DND-41 (cell line): ENCODE measurements around the gene PDE8A.

Experiments
- ATAC-seq: fragments of 200-7000 bp; cut with Tn5 transposase; 3 replicates; pipeline ENCODE4 v1.9.1; 2021; ENCODE audit warnings: low read depth; ENCODE audit not compliant: insufficient read depth
- DNase-seq: peaks from one replicate; pipeline ENCODE4 v3.0.0-alpha.2; 2020
- H2AFZ ChIP-seq: 2 replicates; pipeline ENCODE4 v1.6.0; 2012; ENCODE audit warnings: low read depth, low read length
- H3K27ac ChIP-seq: 2 replicates; pipeline ENCODE4 v1.5.1; 2012; ENCODE audit warnings: low read length, inconsistent platforms
- H3K27me3 ChIP-seq: fragments of 200-600 bp; sonication (generic); 2 replicates; pipeline ENCODE4 v1.6.0; 2012; ENCODE audit warnings: low read length, mild to moderate bottlenecking, inconsistent platforms; ENCODE audit not compliant: insufficient read depth, poor library complexity
- H3K36me3 ChIP-seq: 2 replicates; pipeline ENCODE4 v1.5.1; 2012; ENCODE audit warnings: low read length, inconsistent platforms; ENCODE audit not compliant: insufficient read depth
- H3K4me1 ChIP-seq: 2 replicates; pipeline ENCODE4 v1.5.1; 2012; ENCODE audit warnings: mild to moderate bottlenecking, low read length; ENCODE audit not compliant: insufficient read depth
- H3K4me2 ChIP-seq: 2 replicates; pipeline ENCODE4 v1.6.0; 2012; ENCODE audit warnings: mild to moderate bottlenecking, moderate library complexity, low read length, inconsistent platforms; ENCODE audit not compliant: insufficient read depth
- H3K4me3 ChIP-seq, 2 experiments: fragments of 200-600 bp in 1 of 2; shearing (Covaris generic) in 1 of 2; 2 replicates each; pipeline ENCODE4 v1.5.1; 2012 to 2016; ENCODE audit warnings: inconsistent platforms in 2 of 2, low read length in 2 of 2, mild to moderate bottlenecking in 2 of 2, low read depth in 1 of 2, moderate library complexity in 1 of 2
- H3K79me2 ChIP-seq: 2 replicates; pipeline ENCODE4 v1.6.0; 2012; ENCODE audit warnings: low read length, inconsistent platforms; ENCODE audit not compliant: insufficient read depth
- H3K9ac ChIP-seq: 2 replicates; pipeline ENCODE4 v1.6.0; 2012; ENCODE audit warnings: low read depth, mild to moderate bottlenecking, inconsistent platforms, low read length, moderate library complexity
- H3K9me3 ChIP-seq: 2 replicates; pipeline ENCODE4 v1.5.1; 2012; ENCODE audit warnings: low read length, moderate library complexity, mild to moderate bottlenecking, inconsistent platforms; ENCODE audit not compliant: insufficient read depth, severe bottlenecking
- H4K20me1 ChIP-seq: 2 replicates; pipeline ENCODE4 v1.6.0; 2012; ENCODE audit warnings: low read length; ENCODE audit not compliant: insufficient read depth
- EZH2 ChIP-seq: IDR thresholded peaks from 3 replicates; pipeline ENCODE4 v1.6.1; 2012; ENCODE audit warnings: borderline replicate concordance, low read depth, mild to moderate bottlenecking, moderate library complexity, low read length, inconsistent platforms; ENCODE audit not compliant: severe bottlenecking
- TF ChIP-seq, protein P1 (sequence below): IDR thresholded peaks from 2 replicates; pipeline ENCODE4 v1.5.1; 2012; ENCODE audit warnings: borderline replicate concordance, low read length, moderate library complexity, mild to moderate bottlenecking; ENCODE audit not compliant: poor library complexity, severe bottlenecking; ENCODE audit errors: extremely low read depth

The PDE8A gene

DNA sequence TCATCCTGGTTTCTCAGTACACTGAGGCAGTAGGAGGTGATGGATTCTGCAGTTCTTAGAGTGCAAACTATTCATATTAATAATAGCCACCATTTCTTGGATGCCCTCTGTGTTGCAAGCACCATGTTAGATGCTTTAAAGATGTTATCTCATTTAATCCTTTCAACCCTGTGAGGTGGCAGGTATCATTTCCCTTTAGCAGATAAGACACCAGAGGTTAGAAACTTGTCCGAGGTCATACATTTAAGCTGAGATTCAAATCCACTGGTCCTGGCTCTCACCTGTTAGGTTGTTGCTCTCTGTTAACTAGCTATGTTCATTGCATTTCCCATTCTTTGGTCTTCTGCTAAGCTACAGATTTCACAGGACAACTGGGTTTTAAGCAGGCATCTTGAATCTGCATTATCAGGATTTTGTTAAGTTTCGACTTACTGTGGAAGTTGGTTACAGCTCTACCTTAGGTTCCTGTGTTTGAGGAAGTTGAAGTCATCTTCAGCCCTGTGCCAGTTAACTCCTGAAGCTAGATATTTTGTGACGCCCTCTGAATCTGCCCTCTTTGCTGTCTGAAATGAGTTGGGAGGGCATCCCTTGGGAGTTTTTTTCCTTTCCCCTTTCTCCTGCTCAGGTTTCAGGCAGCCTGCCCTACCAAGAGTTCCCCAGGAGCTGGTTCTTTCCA is 6.4 kb downstream of the PDE8A start:
- H2AFZ ChIP-seq: no peak overlapping the region
- H3K4me2 ChIP-seq: no peak overlapping the region
- no peaks in the 10 kb centered on the region for H3K36me3 ChIP-seq
- no peak overlapping the region for H3K4me3 ChIP-seq
- no peak for TF ChIP-seq EZH2
- TF ChIP-seq, protein P1, sequence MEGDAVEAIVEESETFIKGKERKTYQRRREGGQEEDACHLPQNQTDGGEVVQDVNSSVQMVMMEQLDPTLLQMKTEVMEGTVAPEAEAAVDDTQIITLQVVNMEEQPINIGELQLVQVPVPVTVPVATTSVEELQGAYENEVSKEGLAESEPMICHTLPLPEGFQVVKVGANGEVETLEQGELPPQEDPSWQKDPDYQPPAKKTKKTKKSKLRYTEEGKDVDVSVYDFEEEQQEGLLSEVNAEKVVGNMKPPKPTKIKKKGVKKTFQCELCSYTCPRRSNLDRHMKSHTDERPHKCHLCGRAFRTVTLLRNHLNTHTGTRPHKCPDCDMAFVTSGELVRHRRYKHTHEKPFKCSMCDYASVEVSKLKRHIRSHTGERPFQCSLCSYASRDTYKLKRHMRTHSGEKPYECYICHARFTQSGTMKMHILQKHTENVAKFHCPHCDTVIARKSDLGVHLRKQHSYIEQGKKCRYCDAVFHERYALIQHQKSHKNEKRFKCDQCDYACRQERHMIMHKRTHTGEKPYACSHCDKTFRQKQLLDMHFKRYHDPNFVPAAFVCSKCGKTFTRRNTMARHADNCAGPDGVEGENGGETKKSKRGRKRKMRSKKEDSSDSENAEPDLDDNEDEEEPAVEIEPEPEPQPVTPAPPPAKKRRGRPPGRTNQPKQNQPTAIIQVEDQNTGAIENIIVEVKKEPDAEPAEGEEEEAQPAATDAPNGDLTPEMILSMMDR: no peak
- H4K20me1 ChIP-seq: peaks cover 7% of the 10 kb centered on the region; the same call in 1 of the 2 replicates
- peaks cover 6% of the 10 kb centered on the region; the same call in 1 of the 2 replicates for H3K4me1 ChIP-seq
- H3K79me2 ChIP-seq: no peaks in the 10 kb centered on the region; the same call in 1 of the 2 replicates
- H3K9me3 ChIP-seq: no peaks in the 10 kb centered on the region
- ATAC-seq: no peak
- H3K27me3 ChIP-seq: no peaks in the 10 kb centered on the region
- DNase-seq: no peak
- no peak overlapping the region for H3K27ac ChIP-seq
- H3K9ac ChIP-seq: no peak overlapping the region

DNA sequence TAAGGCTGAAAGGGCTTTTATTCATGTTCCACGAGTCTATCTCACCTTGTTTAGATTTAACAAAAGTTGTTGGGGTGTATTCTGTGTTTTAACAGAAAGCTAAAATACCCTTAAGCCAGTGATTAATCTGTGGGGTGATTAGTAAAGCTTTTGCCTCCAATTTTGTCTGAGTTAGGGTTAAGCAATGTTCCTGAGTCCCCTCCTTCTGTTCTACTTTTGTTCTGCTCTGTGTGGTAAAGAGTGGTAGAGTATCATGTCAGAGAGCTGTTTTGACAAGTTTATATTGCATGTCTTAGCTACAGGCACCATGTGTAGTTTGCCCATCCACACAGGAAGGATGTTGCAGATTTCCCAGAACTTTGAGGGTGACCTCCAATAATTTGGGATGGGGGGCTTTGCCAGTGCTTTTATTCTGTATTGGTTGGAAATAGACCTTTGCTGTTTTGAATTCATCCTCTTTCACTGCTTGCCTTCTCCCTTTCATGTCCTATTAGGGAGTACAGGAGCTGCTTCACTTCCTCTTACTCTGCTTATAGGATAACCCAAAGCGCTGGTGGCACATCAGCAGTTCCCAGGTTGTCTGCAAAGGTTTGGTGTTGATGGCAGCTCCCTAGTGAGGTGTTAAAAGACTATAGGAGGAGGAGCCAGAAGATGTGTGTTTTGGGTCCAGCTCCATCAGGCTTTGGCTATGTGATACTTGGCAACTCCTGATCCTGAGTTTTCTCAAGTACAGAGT is 7.4 kb downstream of the PDE8A start:
- Histone ChIP-seq H3K9me3 (no peaks in the 10 kb centered on the region), H3K36me3 (no peaks in the 10 kb centered on the region), H3K27me3 (no peaks in the 10 kb centered on the region), H3K27ac (no peak overlapping the region), H3K4me1 (no peaks in the 10 kb centered on the region), H4K20me1 (peaks cover 7% of the 10 kb centered on the region; the same call in 1 of the 2 replicates), H3K9ac (no peak overlapping the region), H2AFZ (no peak overlapping the region), H3K4me3 (no peak overlapping the region), H3K4me2 (no peak overlapping the region), H3K79me2 (no peaks in the 10 kb centered on the region; the same call in 1 of the 2 replicates)
- DNase-seq (no peak), ATAC-seq (no peak)
- TF ChIP-seq, protein P1: no peak
- no peak for TF ChIP-seq EZH2

- H3K27ac ChIP-seq: no peak overlapping the region
- H3K9ac ChIP-seq: no peak overlapping the region
- no peak overlapping the region for H3K4me2 ChIP-seq
- H4K20me1 ChIP-seq: peaks cover 7% of the 10 kb centered on the region; the same call in 1 of the 2 replicates
- no peak overlapping the region for H3K4me3 ChIP-seq
- H3K4me1 ChIP-seq: no peaks in the 10 kb centered on the region
- no peaks in the 10 kb centered on the region for H3K36me3 ChIP-seq
- TF ChIP-seq, protein P1: no peak
- TF ChIP-seq EZH2: no peak
- no peaks in the 10 kb centered on the region for H3K9me3 ChIP-seq
- H3K79me2 ChIP-seq: no peaks in the 10 kb centered on the region; the same call in 1 of the 2 replicates
- H2AFZ ChIP-seq: no peak overlapping the region
- no peaks in the 10 kb centered on the region for H3K27me3 ChIP-seq
- ATAC-seq: no peak
- no peak for DNase-seq
Observed at GRCh38 chr15:84990507-84990906, 8.9 kb downstream of the PDE8A start.
